ENCODE measurements around the gene TXNL1. TPM values are rescaled to one million over a fixed set of nuclear protein-coding genes. Genes with fewer than 3 reads are reported as not detected.

TXNL1 gene
- total RNA-seq, 1 experiment from 2014 or later, result 54.5 TPM

DNA sequence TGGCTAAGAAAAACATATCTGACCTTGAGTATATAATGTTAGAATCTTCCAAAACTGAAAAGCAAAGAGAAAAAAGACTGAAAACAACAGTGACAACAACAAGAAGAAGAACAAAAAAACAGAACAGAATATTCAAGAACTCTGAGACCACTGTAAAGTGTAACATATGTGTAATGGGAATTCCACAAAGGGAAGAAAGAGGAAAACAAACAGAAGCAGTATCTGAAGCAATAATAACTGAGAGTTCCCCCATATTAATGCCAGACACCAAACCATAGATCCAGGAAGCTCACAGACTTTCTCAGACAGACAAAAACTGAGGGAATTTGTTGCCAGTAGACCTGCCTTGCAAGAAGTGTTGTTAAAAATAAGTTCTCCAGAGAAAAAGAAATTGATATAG is 58.9 kb downstream of the TXNL1 start:
- Histone ChIP-seq H3F3A (ENCODE audit: insufficient read depth, low read depth) (no peaks in the 10 kb centered on the region), H3K4me3 (no peak overlapping the region), H4K20me1 (ENCODE audit: insufficient read depth) (no peaks in the 10 kb centered on the region; the same call in 1 of the 2 replicates), H2AFZ (no peak overlapping the region), H3K9me2 (ENCODE audit: insufficient read depth) (no peaks in the 10 kb centered on the region), H3K36me3 (ENCODE audit: low read depth) (no peaks in the 10 kb centered on the region), H3K4me1 (replicated peaks; ENCODE audit: insufficient read depth) (no peaks in the 10 kb centered on the region), H3K9me3 (ENCODE audit: insufficient read depth, low read depth) (no peaks in the 10 kb centered on the region), H3K4me2 (no peak overlapping the region), H3K27me3 (ENCODE audit: insufficient read depth, low read depth) (no peaks in the 10 kb centered on the region), H3K27ac (no peak overlapping the region), H3K79me2 (ENCODE audit: low read depth) (no peaks in the 10 kb centered on the region)
- ChIA-PET POLR2A (ENCODE audit: unreplicated experiment) (no interaction called here), CTCF (no interaction called here)
- DNase-seq, result no peak
- intact Hi-C loops (cut with micrococcal nuclease; ENCODE audit: unreplicated experiment), result loop anchor here (10.0 kb wide), 1 partner anchor 855 kb away; the partner anchor contains the start of gene ONECUT2
- TF ChIP-seq EZH2 (IDR thresholded peaks at IDR 0.05; ENCODE audit: low read depth), result no peak
- TF ChIP-seq, protein P1, sequence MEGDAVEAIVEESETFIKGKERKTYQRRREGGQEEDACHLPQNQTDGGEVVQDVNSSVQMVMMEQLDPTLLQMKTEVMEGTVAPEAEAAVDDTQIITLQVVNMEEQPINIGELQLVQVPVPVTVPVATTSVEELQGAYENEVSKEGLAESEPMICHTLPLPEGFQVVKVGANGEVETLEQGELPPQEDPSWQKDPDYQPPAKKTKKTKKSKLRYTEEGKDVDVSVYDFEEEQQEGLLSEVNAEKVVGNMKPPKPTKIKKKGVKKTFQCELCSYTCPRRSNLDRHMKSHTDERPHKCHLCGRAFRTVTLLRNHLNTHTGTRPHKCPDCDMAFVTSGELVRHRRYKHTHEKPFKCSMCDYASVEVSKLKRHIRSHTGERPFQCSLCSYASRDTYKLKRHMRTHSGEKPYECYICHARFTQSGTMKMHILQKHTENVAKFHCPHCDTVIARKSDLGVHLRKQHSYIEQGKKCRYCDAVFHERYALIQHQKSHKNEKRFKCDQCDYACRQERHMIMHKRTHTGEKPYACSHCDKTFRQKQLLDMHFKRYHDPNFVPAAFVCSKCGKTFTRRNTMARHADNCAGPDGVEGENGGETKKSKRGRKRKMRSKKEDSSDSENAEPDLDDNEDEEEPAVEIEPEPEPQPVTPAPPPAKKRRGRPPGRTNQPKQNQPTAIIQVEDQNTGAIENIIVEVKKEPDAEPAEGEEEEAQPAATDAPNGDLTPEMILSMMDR (conservative IDR thresholded peaks at IDR 0.05), result no peak
- BruUV-seq (replicated peaks), result no TSS peak

DNA sequence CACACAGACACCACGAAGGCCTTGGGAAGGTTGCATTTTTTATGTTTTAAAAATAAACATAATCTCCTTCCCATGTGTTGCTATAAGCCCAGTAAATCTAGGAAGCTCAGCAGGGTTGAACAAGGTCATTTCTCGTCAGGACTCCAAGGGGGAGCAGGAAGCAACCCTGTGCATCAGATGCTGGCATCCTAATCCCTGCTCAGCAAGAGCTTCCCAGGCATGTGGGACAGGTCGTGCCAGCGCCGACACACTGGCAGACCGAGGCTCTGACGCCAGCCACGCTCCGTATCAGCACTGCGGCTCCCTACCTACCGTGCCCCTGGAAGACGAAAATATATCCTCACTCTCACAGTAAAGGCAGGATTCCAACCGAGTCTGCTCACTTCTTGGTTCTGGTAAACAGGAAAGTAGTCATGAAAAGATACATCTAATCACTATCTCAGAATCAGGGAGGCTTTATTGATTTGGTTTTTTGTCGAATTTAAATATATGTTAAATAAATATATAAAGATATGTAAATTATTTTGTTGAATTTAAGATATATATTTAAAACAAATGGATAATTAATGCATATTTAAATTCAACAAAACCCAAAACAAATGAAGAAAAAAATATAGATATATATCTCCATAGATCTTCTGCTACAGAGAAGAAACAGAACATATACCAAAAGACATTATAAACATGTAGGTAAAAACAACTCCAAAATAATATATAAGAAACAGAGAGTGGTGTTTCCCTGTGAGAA is 61.4 kb downstream of the TXNL1 start:
- intact Hi-C loops (cut with micrococcal nuclease; ENCODE audit: unreplicated experiment), result loop anchor here (1.0 to 10.0 kb wide), 2 partner anchors 858 to 1160 kb away; partner anchors contain the start of gene ONECUT2
- no peak overlapping the region for H2AFZ ChIP-seq
- CTCF ChIA-PET, result no interaction called here

DNA sequence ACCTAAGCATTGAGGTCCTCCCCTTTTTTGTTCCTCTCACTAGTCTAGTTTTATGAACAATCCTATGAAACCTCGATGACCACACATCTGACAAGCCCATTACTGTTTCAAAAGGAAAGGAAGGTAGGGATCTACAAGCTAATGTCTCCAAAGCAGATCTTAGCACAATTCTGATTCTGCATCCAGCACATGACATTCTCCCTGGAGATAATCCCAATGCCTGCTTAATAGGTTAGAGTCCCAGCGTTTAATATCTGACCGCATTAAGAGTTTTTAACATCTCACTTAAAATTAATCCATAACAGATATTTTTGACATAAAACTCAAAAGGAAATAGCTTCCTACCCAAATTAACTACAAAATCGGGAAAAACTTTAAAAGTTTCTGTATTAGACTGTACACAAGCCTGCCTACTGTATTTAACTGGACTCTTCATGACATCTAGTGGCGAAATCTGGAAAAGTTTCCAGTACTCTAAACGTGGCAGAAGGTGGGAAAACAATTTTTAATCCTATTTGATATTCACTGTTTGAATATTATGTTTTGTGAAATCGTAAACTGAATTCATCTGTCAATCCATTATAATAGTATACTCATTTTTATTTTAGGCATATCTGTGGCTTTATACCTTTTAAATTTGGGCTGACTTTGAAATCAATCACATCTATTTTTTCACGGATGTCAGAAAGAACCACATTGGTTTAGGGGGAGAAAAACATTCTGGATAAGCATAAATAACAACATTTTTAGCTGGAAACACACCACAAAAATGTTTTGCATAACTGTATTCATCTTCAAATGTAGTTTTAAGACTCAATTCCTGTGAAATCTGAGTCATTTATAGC is 62.4 kb downstream of the TXNL1 start:
- ChIA-PET CTCF (no interaction called here), POLR2A (ENCODE audit: unreplicated experiment) (no interaction called here)
- no peaks in the 10 kb centered on the region for H3K9me3 ChIP-seq (ENCODE audit: insufficient read depth, low read depth)
- no peak for TF ChIP-seq EZH2 (IDR thresholded peaks at IDR 0.05; ENCODE audit: low read depth)
- TF ChIP-seq, protein P1 (conservative IDR thresholded peaks at IDR 0.05), result peak; percentile 86
- H3K4me1 ChIP-seq (replicated peaks; ENCODE audit: insufficient read depth), result no peaks in the 10 kb centered on the region
- intact Hi-C loops (cut with micrococcal nuclease; ENCODE audit: unreplicated experiment), result loop anchor here (1.0 to 10.0 kb wide), 2 partner anchors 859 to 1159 kb away; partner anchors contain the start of gene ONECUT2
- H3K36me3 ChIP-seq (ENCODE audit: low read depth), result no peaks in the 10 kb centered on the region
- no peak for DNase-seq
- BruUV-seq (replicated peaks), result no TSS peak
- H3K4me3 ChIP-seq, result no peak overlapping the region
- no peaks in the 10 kb centered on the region for H3K9me2 ChIP-seq (ENCODE audit: insufficient read depth)
- H3F3A ChIP-seq (ENCODE audit: insufficient read depth, low read depth), result no peaks in the 10 kb centered on the region
- no peaks in the 10 kb centered on the region; the same call in 1 of the 2 replicates for H4K20me1 ChIP-seq (ENCODE audit: insufficient read depth)
- H2AFZ ChIP-seq, result no peak overlapping the region
- no peak overlapping the region for H3K27ac ChIP-seq
- H3K79me2 ChIP-seq (ENCODE audit: low read depth), result no peaks in the 10 kb centered on the region
- no peak overlapping the region for H3K4me2 ChIP-seq
- H3K27me3 ChIP-seq (ENCODE audit: insufficient read depth, low read depth), result no peaks in the 10 kb centered on the region

More for the DNA sequence above, 61.4 kb downstream of the TXNL1 start:
- H3K4me3 ChIP-seq, result no peak overlapping the region
- H3K27ac ChIP-seq, result no peak overlapping the region
- H3K4me1 ChIP-seq (replicated peaks; ENCODE audit: insufficient read depth), result no peaks in the 10 kb centered on the region
- no TSS peak for BruUV-seq (replicated peaks)
- H3F3A ChIP-seq (ENCODE audit: insufficient read depth, low read depth), result no peaks in the 10 kb centered on the region
- no peaks in the 10 kb centered on the region for H3K9me3 ChIP-seq (ENCODE audit: insufficient read depth, low read depth)
- TF ChIP-seq, protein P1 (conservative IDR thresholded peaks at IDR 0.05), result no peak
- TF ChIP-seq EZH2 (IDR thresholded peaks at IDR 0.05; ENCODE audit: low read depth), result no peak
- DNase-seq, result no peak
- no peaks in the 10 kb centered on the region for H3K79me2 ChIP-seq (ENCODE audit: low read depth)
- H3K27me3 ChIP-seq (ENCODE audit: insufficient read depth, low read depth), result no peaks in the 10 kb centered on the region
- H3K4me2 ChIP-seq, result no peak overlapping the region
- POLR2A ChIA-PET (ENCODE audit: unreplicated experiment), result no interaction called here
- no peaks in the 10 kb centered on the region for H3K9me2 ChIP-seq (ENCODE audit: insufficient read depth)
- no peaks in the 10 kb centered on the region; the same call in 1 of the 2 replicates for H4K20me1 ChIP-seq (ENCODE audit: insufficient read depth)
- no peaks in the 10 kb centered on the region for H3K36me3 ChIP-seq (ENCODE audit: low read depth)

Data from PC-9 (cell line).